Endothelial cell of umbilical vein (primary cell): ENCODE measurements around the gene STIMATE. TPM values are rescaled to one million over a fixed set of nuclear protein-coding genes. Genes with fewer than 3 reads are reported as not detected.

Experiments
- microRNA-seq: library from miRNA; unstranded; fragments of <30 nt; microRNA quantifications from one replicate; pipeline ENCODE4 v1.2.0, GENCODE V29; 2021; ENCODE audit warnings: borderline number of aligned reads, borderline replicate concordance
- polyA plus RNA-seq, 4 experiments: library from polyadenylated mRNA; depleted of rRNA in 3 of 4; stranded (reverse) in 3 of 4; unstranded in 1 of 4; fragments of >200 nt; gene quantifications; 2 replicates each; pipeline versions ENCODE4 v1.2.1 to v1.2.3, GENCODE V29; 2011 to 2012; ENCODE audit warnings: missing spikeins in 1 of 4
- small RNA-seq: library from RNA; depleted of rRNA; stranded (forward); fragments of <200 nt; gene quantifications from one replicate; pipeline ENCODE3, GENCODE V24; 2012; ENCODE audit warnings: low replicate concordance, low read depth; ENCODE audit not compliant: insufficient read depth, insufficient read length
- total RNA-seq: library from RNA; stranded (reverse); gene quantifications from 2 replicates; pipeline ENCODE4 v1.2.3, GENCODE V29; 2021

Gene STIMATE
- total and polyA plus RNA-seq, 2 donors (not counting 3 experiments of a cell fraction or from before 2014, with no cell fraction given), result 18.2 to 24.0 TPM

Small RNA genes lying within 50 kb of the gene (microRNA-seq; reads per million reads assigned to microRNA genes)
- gene MIR8064, result not detected

Small RNA genes lying within 50 kb of the gene (small RNA-seq; reads per million reads assigned to genes)
- not detected for gene MIR8064
- not detected for gene MUSTN1

Other genes with a start within 250 kb of the STIMATE start
- gene PBRM1, start 211.6 kb downstream of the STIMATE start, total RNA-seq, result 77.1 and 87.1 TPM in 2 replicates
- 18.2 and 26.7 TPM in 2 replicates for gene PBRM1, start 211.6 kb downstream of the STIMATE start, polyA plus RNA-seq
- gene GNL3, start 211.5 kb downstream of the STIMATE start, total RNA-seq, result 109 and 111 TPM in 2 replicates
- gene GNL3, start 211.5 kb downstream of the STIMATE start, polyA plus RNA-seq, result 21.0 and 27.8 TPM in 2 replicates
- gene GLT8D1, start 191.8 kb downstream of the STIMATE start, total RNA-seq, result 69.9 and 73.5 TPM in 2 replicates
- 61.8 and 63.7 TPM in 2 replicates for gene GLT8D1, start 191.8 kb downstream of the STIMATE start, polyA plus RNA-seq
- 100 and 107 TPM in 2 replicates for gene SPCS1, start 191.4 kb downstream of the STIMATE start, total RNA-seq
- 159 and 240 TPM in 2 replicates for gene SPCS1, start 191.4 kb downstream of the STIMATE start, polyA plus RNA-seq
- 20.8 and 24.0 TPM in 2 replicates for gene NEK4, start 126.6 kb downstream of the STIMATE start, total RNA-seq
- gene NEK4, start 126.6 kb downstream of the STIMATE start, polyA plus RNA-seq, result 3.6 and 4.4 TPM in 2 replicates
- not detected in 2 replicates for gene ITIH1, start 119.9 kb downstream of the STIMATE start, total RNA-seq
- gene ITIH1, start 119.9 kb downstream of the STIMATE start, polyA plus RNA-seq, result not detected in 2 replicates
- not detected in 2 replicates for gene ITIH3, start 102.8 kb downstream of the STIMATE start, total RNA-seq
- not detected in 2 replicates for gene ITIH3, start 102.8 kb downstream of the STIMATE start, polyA plus RNA-seq
- gene ITIH4, start 66.9 kb downstream of the STIMATE start, total RNA-seq, result 0.60 and 2.4 TPM in 2 replicates
- 0.17 and 0.46 TPM in 2 replicates for gene ITIH4, start 66.9 kb downstream of the STIMATE start, polyA plus RNA-seq
- 0.62 and 2.2 TPM in 2 replicates for gene MUSTN1, start 62.5 kb downstream of the STIMATE start, total RNA-seq
- 1.1 TPM in 2 replicates for gene MUSTN1, start 62.5 kb downstream of the STIMATE start, polyA plus RNA-seq
- gene SFMBT1, start 148.5 kb upstream of the STIMATE start, total RNA-seq, result 4.6 and 6.0 TPM in 2 replicates
- 1.8 and 2.0 TPM in 2 replicates for gene SFMBT1, start 148.5 kb upstream of the STIMATE start, polyA plus RNA-seq
- 28.8 and 29.8 TPM in 2 replicates for gene RFT1, start 232.9 kb upstream of the STIMATE start, total RNA-seq
- 39.9 TPM in 2 replicates for gene RFT1, start 232.9 kb upstream of the STIMATE start, polyA plus RNA-seq